Astrocyte of the spinal cord (primary cell): ENCODE measurements around the gene PATJ.
A peak's percentile ranks its signal among the peaks of the same experiment; 100 is the strongest.

Source experiments
- DNase-seq: peaks from one replicate; pipeline ENCODE4 v3.0.0; 2011; ENCODE audit warnings: low read depth, low spot score
- H3K4me3 ChIP-seq: 2 replicates; pipeline ENCODE4 v1.5.1; 2011; ENCODE audit warnings: low read depth, mild to moderate bottlenecking, low read length, moderate library complexity
- in situ Hi-C: cut with HindIII; loops from 2 replicates; pipeline ENCODE4 v1.10.0; 2017; ENCODE audit warnings: low sequenced_read_pairs
- TF ChIP-seq, protein P1 (sequence below): IDR thresholded peaks from 2 replicates; pipeline ENCODE4 v1.5.1; 2012; ENCODE audit warnings: low read depth, mild to moderate bottlenecking, low read length, inconsistent platforms

The PATJ gene

DNA sequence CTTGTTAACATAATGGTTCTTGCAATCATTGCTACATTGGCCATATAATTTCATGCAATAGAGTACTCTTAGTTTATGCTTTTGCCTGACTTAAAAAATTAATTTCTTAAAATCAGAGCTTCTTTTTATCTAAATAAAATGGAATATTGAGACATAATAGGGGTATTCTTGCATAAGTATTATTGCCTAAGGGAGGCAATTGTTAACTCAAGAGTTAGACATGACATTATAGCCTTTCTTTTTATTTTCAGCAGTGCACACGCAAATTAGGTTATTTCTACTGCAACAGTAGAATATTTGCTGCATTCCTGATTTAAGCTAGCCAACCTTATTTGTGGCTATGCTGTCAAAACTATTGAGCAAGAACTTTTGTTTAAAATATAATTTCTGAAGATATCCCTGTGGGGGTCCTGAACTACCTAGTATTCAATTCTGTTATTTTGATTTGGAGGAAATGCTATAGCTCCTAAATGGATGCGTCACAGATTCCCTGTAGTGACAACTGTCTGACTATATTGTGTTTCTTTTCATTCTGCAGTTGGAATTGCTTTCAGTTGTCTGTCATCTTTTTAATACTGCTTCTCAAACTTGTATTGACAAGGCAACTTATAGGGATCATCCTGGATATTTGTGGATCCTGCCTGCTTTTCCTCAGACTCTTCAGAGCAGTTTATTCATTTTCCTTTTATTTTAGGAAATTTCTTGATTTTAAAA, 211.0 kb downstream of the PATJ start:
- in situ Hi-C loops = no loop called here
- peak; percentile 30 for DNase-seq
- H3K4me3 ChIP-seq = no peak overlapping the region

DNA sequence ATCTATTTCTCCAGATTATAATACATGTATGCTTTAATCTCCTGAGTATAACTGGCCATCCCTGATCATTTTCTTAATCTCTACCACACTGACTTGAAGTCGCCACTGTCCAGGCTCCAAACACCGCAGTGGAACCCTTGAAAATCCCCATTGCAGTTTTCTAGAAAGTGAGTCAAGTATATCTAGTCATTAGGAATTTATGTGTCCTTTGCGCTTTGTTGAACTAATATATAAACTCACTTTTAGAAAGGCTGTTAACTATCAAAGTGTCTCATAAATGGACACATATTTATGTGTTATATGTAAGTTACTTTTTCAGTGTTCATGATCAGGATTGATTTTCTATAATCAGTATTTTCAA, 211.5 kb downstream of the PATJ start:
- H3K4me3 ChIP-seq = no peak overlapping the region
- no peak for DNase-seq
- TF ChIP-seq, protein P1, sequence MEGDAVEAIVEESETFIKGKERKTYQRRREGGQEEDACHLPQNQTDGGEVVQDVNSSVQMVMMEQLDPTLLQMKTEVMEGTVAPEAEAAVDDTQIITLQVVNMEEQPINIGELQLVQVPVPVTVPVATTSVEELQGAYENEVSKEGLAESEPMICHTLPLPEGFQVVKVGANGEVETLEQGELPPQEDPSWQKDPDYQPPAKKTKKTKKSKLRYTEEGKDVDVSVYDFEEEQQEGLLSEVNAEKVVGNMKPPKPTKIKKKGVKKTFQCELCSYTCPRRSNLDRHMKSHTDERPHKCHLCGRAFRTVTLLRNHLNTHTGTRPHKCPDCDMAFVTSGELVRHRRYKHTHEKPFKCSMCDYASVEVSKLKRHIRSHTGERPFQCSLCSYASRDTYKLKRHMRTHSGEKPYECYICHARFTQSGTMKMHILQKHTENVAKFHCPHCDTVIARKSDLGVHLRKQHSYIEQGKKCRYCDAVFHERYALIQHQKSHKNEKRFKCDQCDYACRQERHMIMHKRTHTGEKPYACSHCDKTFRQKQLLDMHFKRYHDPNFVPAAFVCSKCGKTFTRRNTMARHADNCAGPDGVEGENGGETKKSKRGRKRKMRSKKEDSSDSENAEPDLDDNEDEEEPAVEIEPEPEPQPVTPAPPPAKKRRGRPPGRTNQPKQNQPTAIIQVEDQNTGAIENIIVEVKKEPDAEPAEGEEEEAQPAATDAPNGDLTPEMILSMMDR = no peak
- in situ Hi-C loops = no loop called here

More for the DNA sequence above, 211.0 kb downstream of the PATJ start:
- TF ChIP-seq, protein P1 = no peak

DNA sequence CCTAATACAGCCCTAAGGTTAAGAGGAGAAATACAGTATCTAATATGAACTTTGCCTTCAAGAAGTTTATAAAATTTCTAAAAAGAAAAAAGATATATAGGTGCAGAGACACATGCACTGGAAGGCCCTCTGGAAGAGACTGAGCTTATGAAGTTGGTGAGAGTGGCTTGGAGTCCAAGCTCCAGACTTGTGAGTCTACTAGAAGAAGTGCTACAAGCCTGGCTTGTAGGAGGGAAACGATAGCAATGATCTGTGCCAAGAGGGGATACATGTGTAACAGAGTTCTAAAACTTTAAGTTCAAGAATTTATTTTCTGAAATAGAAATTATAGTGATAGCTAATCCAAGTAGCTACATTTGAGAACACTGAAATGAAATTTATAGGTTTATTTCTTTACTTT, 213.0 kb downstream of the PATJ start:
- in situ Hi-C loops = no loop called here

DNA sequence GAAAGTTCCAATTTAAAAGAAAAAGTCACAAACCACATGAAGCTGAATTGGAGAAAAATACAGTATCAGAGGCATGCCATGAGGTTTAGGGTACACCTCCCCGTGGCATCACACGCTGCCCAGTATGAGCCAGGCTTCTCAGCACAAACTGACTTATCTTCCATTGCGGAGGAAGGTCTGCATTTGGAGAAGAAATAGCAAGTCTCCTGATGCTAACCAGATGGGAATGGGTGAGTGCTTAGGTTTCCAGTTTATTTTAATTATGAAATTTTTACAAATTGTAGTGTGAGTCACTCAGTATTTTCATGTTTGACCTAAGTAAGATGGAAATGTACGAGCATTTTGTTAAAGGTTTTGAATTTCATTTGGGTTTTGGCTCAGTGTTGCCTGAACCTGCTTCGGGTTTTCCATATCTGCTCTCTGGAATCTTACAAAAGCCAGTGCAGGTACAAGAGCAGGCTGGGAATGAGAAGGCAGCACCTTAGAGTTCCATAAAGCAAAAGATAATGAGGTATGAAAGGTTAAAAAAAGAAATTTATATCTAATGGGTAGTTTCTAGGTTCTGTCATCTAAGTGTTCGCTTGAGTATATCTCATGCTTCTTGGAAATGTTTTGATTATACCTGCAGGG, 213.9 kb downstream of the PATJ start:
- no peak for DNase-seq
- in situ Hi-C loops = no loop called here
- TF ChIP-seq, protein P1 = no peak
- no peak overlapping the region for H3K4me3 ChIP-seq

More for the DNA sequence above, 213.0 kb downstream of the PATJ start:
- no peak overlapping the region for H3K4me3 ChIP-seq
- no peak for DNase-seq
- TF ChIP-seq, protein P1 = no peak

DNA sequence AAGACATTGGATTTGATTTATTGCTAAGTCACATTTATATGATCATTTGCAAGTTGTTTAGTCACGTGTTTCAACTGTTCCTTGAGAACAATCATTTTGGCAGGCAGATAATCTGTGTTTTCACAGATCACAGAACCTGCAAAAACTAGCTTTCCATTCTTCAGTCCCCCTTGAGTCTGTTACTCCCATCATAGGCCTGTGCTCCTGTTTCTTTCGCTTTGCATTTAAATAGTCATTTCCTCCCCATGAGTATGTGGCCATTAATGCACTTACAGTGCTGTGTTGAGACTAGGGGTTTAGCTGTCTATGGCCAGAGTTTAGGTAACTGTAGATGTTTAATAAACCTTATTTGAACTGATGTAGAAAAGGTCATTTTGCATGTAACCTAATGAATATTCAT, 214.5 kb downstream of the PATJ start:
- no peak for DNase-seq
- in situ Hi-C loops = no loop called here
- TF ChIP-seq, protein P1 = no peak
- no peak overlapping the region for H3K4me3 ChIP-seq

DNA sequence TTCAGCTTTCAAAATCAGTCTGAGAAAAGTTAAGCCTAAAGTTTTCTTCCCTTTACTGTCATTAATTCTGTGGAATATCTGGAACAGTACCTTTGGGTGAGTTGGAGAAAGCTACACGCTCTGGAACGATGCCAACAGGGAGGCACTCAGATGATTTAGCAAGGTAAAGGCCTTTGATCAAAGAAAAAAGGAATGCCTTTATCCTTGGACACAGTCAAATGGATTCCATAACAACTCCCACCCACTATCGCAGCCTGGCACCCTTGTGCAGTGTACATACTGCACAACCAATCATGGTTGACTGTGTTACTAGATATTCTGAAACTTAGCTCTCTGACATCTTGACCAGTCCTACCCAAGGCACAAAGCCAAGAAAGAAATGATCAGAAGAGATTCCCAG, 218.7 kb downstream of the PATJ start:
- no peak for DNase-seq
- no peak overlapping the region for H3K4me3 ChIP-seq
- TF ChIP-seq, protein P1 = no peak
- in situ Hi-C loops = no loop called here
